Measurements from ENCODE around the gene SMAD4. TPM values are rescaled to one million over a fixed set of nuclear protein-coding genes. Genes with fewer than 3 reads are reported as not detected.

SMAD4 gene
- total and polyA plus RNA-seq, 2 experiments from 2014 or later = 41.9 to 103 TPM

DNA sequence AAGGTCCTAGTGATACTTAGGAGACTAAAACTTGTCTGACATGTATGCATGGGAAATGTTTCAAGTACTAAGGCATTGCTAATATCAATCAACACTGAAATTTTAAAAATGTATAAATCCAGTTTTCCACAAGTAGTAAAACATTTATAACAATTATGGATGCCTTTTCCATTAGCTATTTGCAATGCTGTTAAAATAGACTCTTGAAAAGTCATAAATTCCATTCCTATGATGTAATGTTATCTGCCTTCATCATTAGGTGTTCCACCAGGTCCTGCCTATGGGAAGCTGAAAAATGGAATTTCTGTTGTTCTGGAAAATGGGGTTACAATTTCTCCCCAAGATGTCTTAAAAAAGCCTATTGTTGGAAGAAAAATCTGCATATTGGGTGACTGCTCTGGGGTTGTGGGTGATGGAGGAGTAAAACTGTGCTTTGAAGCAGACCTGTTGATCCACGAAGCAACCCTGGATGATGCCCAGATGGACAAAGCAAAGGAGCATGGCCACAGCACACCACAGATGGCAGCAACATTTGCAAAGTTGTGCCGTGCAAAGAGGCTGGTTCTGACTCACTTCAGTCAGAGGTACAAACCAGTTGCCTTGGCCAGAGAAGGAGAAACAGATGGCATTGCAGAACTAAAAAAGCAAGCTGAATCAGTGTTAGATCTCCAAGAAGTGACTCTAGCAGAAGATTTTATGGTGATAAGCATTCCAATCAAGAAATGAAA is 43.5 kb upstream of the SMAD4 start:
- Mint-ChIP-seq H3K4me1 (peaks cover 6% of the 10 kb centered on the region; the same call in 2 of the 3 replicates), H3K9me3 (no peaks in the 10 kb centered on the region), H3K4me3 (no peak overlapping the region), H3K27ac (no peak overlapping the region), H3K27me3 (ENCODE audit: insufficient read depth, low read depth, poor library complexity) (no peaks in the 10 kb centered on the region), H3K36me3 (ENCODE audit: low read depth) (peaks cover 5% of the 10 kb centered on the region; the same call in 1 of the 3 replicates)
- Histone ChIP-seq H2AFZ (no peak overlapping the region), H3K27ac (ENCODE audit: low read depth) (no peak overlapping the region), H4K20me1 (replicated peaks; ENCODE audit: insufficient read depth) (no peaks in the 10 kb centered on the region), H3K4me2 (no peak overlapping the region), H3K4me3 (no peak overlapping the region), H3K4me1 (ENCODE audit: insufficient read depth) (0 out of 2 replicates have a peak, but pooled peaks cover 2% of the 10 kb centered on the region), H3K9me2 (ENCODE audit: insufficient read depth) (peaks cover 9% of the 10 kb centered on the region; the same call in 1 of the 2 replicates), H3F3A (replicated peaks; ENCODE audit: low read depth) (no peaks in the 10 kb centered on the region), H3K27me3 (ENCODE audit: insufficient read depth) (no peaks in the 10 kb centered on the region), H3K36me3 (ENCODE audit: insufficient read depth) (no peaks in the 10 kb centered on the region), H3K79me2 (replicated peaks; ENCODE audit: insufficient read depth) (no peaks in the 10 kb centered on the region)
- ATAC-seq = no peak
- no peak for TF ChIP-seq REST (IDR thresholded peaks at IDR 0.05; ENCODE audit: unreplicated experiment)
- TF ChIP-seq POLR2AphosphoS5 (IDR thresholded peaks at IDR 0.05; ENCODE audit: low read depth) = no peak
- no peak for TF ChIP-seq NANOG (IDR thresholded peaks at IDR 0.05; ENCODE audit: borderline replicate concordance)
- TF ChIP-seq CREB1 (CRISPR knock-in tag; IDR thresholded peaks at IDR 0.05; ENCODE audit: low read depth) = no peak
- TF ChIP-seq EZH2 (IDR thresholded peaks at IDR 0.05; ENCODE audit: low read depth, unreplicated experiment) = no peak
- no peak for TF ChIP-seq STAT1 (IDR thresholded peaks at IDR 0.05; ENCODE audit: unreplicated experiment)
- TF ChIP-seq ZNF114 (CRISPR knock-in tag; IDR thresholded peaks at IDR 0.05) = no peak
- TF ChIP-seq EZH2phosphoT487 (IDR thresholded peaks at IDR 0.05; ENCODE audit: unreplicated experiment) = no peak
- no peak for TF ChIP-seq ZNF462 (CRISPR knock-in tag; IDR thresholded peaks at IDR 0.05)
- no peak for TF ChIP-seq ZNF331 (CRISPR knock-in tag; IDR thresholded peaks at IDR 0.05; ENCODE audit: low read depth)
- no peak for TF ChIP-seq JUNB (IDR thresholded peaks at IDR 0.05; ENCODE audit: unreplicated experiment)
- TF ChIP-seq ETS1 (IDR thresholded peaks at IDR 0.05) = no peak
- TF ChIP-seq, protein P1, sequence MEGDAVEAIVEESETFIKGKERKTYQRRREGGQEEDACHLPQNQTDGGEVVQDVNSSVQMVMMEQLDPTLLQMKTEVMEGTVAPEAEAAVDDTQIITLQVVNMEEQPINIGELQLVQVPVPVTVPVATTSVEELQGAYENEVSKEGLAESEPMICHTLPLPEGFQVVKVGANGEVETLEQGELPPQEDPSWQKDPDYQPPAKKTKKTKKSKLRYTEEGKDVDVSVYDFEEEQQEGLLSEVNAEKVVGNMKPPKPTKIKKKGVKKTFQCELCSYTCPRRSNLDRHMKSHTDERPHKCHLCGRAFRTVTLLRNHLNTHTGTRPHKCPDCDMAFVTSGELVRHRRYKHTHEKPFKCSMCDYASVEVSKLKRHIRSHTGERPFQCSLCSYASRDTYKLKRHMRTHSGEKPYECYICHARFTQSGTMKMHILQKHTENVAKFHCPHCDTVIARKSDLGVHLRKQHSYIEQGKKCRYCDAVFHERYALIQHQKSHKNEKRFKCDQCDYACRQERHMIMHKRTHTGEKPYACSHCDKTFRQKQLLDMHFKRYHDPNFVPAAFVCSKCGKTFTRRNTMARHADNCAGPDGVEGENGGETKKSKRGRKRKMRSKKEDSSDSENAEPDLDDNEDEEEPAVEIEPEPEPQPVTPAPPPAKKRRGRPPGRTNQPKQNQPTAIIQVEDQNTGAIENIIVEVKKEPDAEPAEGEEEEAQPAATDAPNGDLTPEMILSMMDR (conservative IDR thresholded peaks at IDR 0.05; ENCODE audit: low read depth in 2 of 2) = no peak
- DNase-seq (ENCODE audit: low spot score) = no peak
